Esophagus squamous epithelium (tissue), 4 donors: Measurements from ENCODE around the gene FHIT.
"Not testable (repeated sequence)": the region's sequence is repeated elsewhere in the genome, so short reads cannot be mapped to it uniquely, and the experiment has no call there.

ENCODE experiments used
- CTCF ChIP-seq, 6 experiments: fragments of 450-650 bp in 4 of 6; fragments of 200-600 bp in 2 of 6; sonication (generic) in 2 of 6; IDR thresholded peaks; one replicate each; pipeline ENCODE4 v1.5.1; 2016 to 2019; ENCODE audit warnings: antibody characterized with exemption in 6 of 6, mild to moderate bottlenecking in 4 of 6, moderate library complexity in 4 of 6
- POLR2A ChIP-seq, 4 donors: fragments of 450-650 bp; IDR thresholded peaks; one replicate each; pipeline ENCODE4 v1.6.1; 2017; ENCODE audit warnings: antibody characterized with exemption in 4 of 4, mild to moderate bottlenecking in 4 of 4, moderate library complexity in 3 of 4

GRCh38 chr3:61190205-61190604, 61.0 kb downstream of the FHIT start:
- not testable (repeated sequence) for TF ChIP-seq CTCF, POLR2A (IDR thresholded peaks at IDR 0.05)
